Cardiac muscle cell (in vitro differentiated cells and primary cell): Measurements from ENCODE around the gene MCM7. TPM values are rescaled to one million over a fixed set of nuclear protein-coding genes. Genes with fewer than 3 reads are reported as not detected.

Source experiments
- DNase-seq, 2 donors: peaks; one replicate each; pipeline versions ENCODE4 v3.0.0 to v3.0.0-alpha.2; 2010 to 2017; ENCODE audit warnings: low read depth in 1 of 2, low spot score in 1 of 2
- H3K27ac ChIP-seq: fragments of 200-600 bp; sonication (generic); 2 replicates; pipeline ENCODE4 v1.5.1; 2016
- H3K27me3 ChIP-seq: fragments of 200-600 bp; sonication (generic); 2 replicates; pipeline ENCODE4 v1.6.0; 2016; ENCODE audit warnings: control low read depth
- H3K36me3 ChIP-seq: fragments of 200-600 bp; sonication (generic); 2 replicates; pipeline ENCODE4 v1.5.1; 2016; ENCODE audit warnings: control low read depth
- H3K4me1 ChIP-seq: fragments of 200-600 bp; sonication (generic); 2 replicates; pipeline ENCODE4 v1.8.1; 2017; ENCODE audit warnings: low read depth, mild to moderate bottlenecking, mixed run types
- H3K4me3 ChIP-seq: fragments of 200-600 bp; sonication (generic); 2 replicates; pipeline ENCODE4 v1.5.1; 2016; ENCODE audit warnings: mild to moderate bottlenecking
- H3K9me3 ChIP-seq: fragments of 200-600 bp; sonication (generic); 2 replicates; pipeline ENCODE4 v1.5.1; 2017; ENCODE audit warnings: low read depth, mild to moderate bottlenecking, control low read depth
- CTCF ChIP-seq: IDR thresholded peaks from 2 replicates; pipeline ENCODE4 v1.5.1; 2012; ENCODE audit warnings: low read depth, mild to moderate bottlenecking, low read length
- polyA plus RNA-seq: library from polyadenylated mRNA; unstranded; fragments of >200 nt; fragmentation: Nextera tagmentation; extraction: Ambion mirVana; gene quantifications from 2 replicates; pipeline ENCODE4 v1.2.1, GENCODE V29; 2016
- total RNA-seq: library from RNA; depleted of rRNA; stranded (reverse); fragments of >200 nt; gene quantifications from 2 replicates; pipeline ENCODE4 v1.2.3, GENCODE V29; 2016

Gene MCM7
- total and polyA plus RNA-seq, 2 experiments from 2014 or later, result 68.9 to 105 TPM

- Histone ChIP-seq H3K4me3 (no peak overlapping the region), H3K36me3 (peaks cover 32% of the 10 kb centered on the region), H3K4me1 (no peaks in the 10 kb centered on the region)
Observed at GRCh38 chr7:100111156-100111555, 10.0 kb upstream of the MCM7 start.

GRCh38 chr7:100109521-100110163 is 8.4 kb upstream of the MCM7 start:
- Histone ChIP-seq H3K27me3 (no peaks in the 10 kb centered on the region), H3K9me3 (no peaks in the 10 kb centered on the region), H3K4me3 (no peak overlapping the region), H3K4me1 (no peaks in the 10 kb centered on the region), H3K36me3 (peaks cover 33% of the 10 kb centered on the region), H3K27ac (no peak overlapping the region)
- DNase-seq, result no peak
- no peak for TF ChIP-seq CTCF

More at GRCh38 chr7:100111156-100111555, 10.0 kb upstream of the MCM7 start:
- no peak for TF ChIP-seq CTCF
- no peaks in the 10 kb centered on the region for H3K9me3 ChIP-seq
- H3K27me3 ChIP-seq, result no peaks in the 10 kb centered on the region
- DNase-seq, result no peak
- no peak overlapping the region for H3K27ac ChIP-seq

- Histone ChIP-seq H3K36me3 (peaks cover 33% of the 10 kb centered on the region), H3K27me3 (no peaks in the 10 kb centered on the region), H3K4me3 (no peak overlapping the region), H3K4me1 (no peaks in the 10 kb centered on the region), H3K27ac (no peak overlapping the region), H3K9me3 (no peaks in the 10 kb centered on the region)
- no peak for DNase-seq
- TF ChIP-seq CTCF, result no peak
Observed at GRCh38 chr7:100107890-100108289, 6.7 kb upstream of the MCM7 start.

- peaks cover 33% of the 10 kb centered on the region for H3K36me3 ChIP-seq
Observed at GRCh38 chr7:100107125-100107737, 6.0 kb upstream of the MCM7 start.

GRCh38 chr7:100106633-100107032 is 5.4 kb upstream of the MCM7 start:
- Histone ChIP-seq H3K36me3 (peaks cover 28% of the 10 kb centered on the region), H3K9me3 (no peaks in the 10 kb centered on the region), H3K27ac (no peak overlapping the region), H3K4me1 (no peaks in the 10 kb centered on the region), H3K27me3 (no peaks in the 10 kb centered on the region), H3K4me3 (no peak overlapping the region)
- TF ChIP-seq CTCF, result no peak
- DNase-seq, result no peak

More at GRCh38 chr7:100107125-100107737, 6.0 kb upstream of the MCM7 start:
- no peaks in the 10 kb centered on the region for H3K4me1 ChIP-seq
- H3K27ac ChIP-seq, result no peak overlapping the region
- no peaks in the 10 kb centered on the region for H3K27me3 ChIP-seq
- no peak for TF ChIP-seq CTCF
- H3K9me3 ChIP-seq, result no peaks in the 10 kb centered on the region
- H3K4me3 ChIP-seq, result no peak overlapping the region
- no peak for DNase-seq
